WTC11 (cell line): ENCODE measurements around the gene FAM111A.

ENCODE experiments used
- FOXP1 ChIP-seq: sonication (generic); formaldehyde crosslinking; IDR thresholded peaks from 2 replicates; pipeline ENCODE4 v1.8.0; 2022; ENCODE audit warnings: missing genetic modification reagents, mild to moderate bottlenecking, moderate library complexity, borderline replicate concordance
- SP1 ChIP-seq: sonication (generic); formaldehyde crosslinking; conservative IDR thresholded peaks from 2 replicates; pipeline ENCODE4 v1.8.1; 2022; ENCODE audit warnings: missing genetic modification reagents
- TCF7 ChIP-seq: sonication (generic); formaldehyde crosslinking; IDR thresholded peaks from 2 replicates; pipeline ENCODE4 v1.8.0; 2022; ENCODE audit warnings: mild to moderate bottlenecking, low read depth, missing genetic modification reagents, moderate library complexity
- ZNF416 ChIP-seq: fragments of 250-450 bp; sonication (Bioruptor Pico); IDR thresholded peaks from 2 replicates; pipeline ENCODE4 v1.9.0; 2021; ENCODE audit warnings: mild to moderate bottlenecking, inconsistent platforms
- ZNF671 ChIP-seq: fragments of 250-450 bp; sonication (Bioruptor Pico); IDR thresholded peaks from 2 replicates; pipeline ENCODE4 v1.8.0; 2021; ENCODE audit warnings: mild to moderate bottlenecking
- TF ChIP-seq, protein P1 (sequence below): fragments of 200-600 bp; IDR thresholded peaks from 2 replicates; pipeline ENCODE4 v1.8.0; 2022; ENCODE audit warnings: antibody characterized with exemption
- TF ChIP-seq, protein P2 (sequence below): sonication (generic); formaldehyde crosslinking; conservative IDR thresholded peaks from 2 replicates; pipeline ENCODE4 v1.8.1; 2022; ENCODE audit warnings: mild to moderate bottlenecking, missing genetic modification reagents
- TF ChIP-seq, protein P3 (sequence below): sonication (generic); formaldehyde crosslinking; IDR thresholded peaks from 2 replicates; pipeline ENCODE4 v1.8.0; 2022; ENCODE audit warnings: mild to moderate bottlenecking, missing genetic modification reagents
- TF ChIP-seq, protein P4 (sequence below): sonication (generic); formaldehyde crosslinking; IDR thresholded peaks from 2 replicates; pipeline ENCODE4 v1.8.1; 2023; ENCODE audit warnings: mild to moderate bottlenecking, missing genetic modification reagents, moderate library complexity
- TF ChIP-seq, protein P5 (sequence below): sonication (generic); formaldehyde crosslinking; IDR thresholded peaks from 2 replicates; pipeline ENCODE4 v1.8.1; 2023; ENCODE audit warnings: mild to moderate bottlenecking, missing genetic modification reagents, borderline replicate concordance
- TF ChIP-seq, protein P6 (sequence below): sonication (generic); formaldehyde crosslinking; IDR thresholded peaks from 2 replicates; pipeline ENCODE4 v1.8.0; 2022; ENCODE audit warnings: mild to moderate bottlenecking, missing genetic modification reagents

DNA sequence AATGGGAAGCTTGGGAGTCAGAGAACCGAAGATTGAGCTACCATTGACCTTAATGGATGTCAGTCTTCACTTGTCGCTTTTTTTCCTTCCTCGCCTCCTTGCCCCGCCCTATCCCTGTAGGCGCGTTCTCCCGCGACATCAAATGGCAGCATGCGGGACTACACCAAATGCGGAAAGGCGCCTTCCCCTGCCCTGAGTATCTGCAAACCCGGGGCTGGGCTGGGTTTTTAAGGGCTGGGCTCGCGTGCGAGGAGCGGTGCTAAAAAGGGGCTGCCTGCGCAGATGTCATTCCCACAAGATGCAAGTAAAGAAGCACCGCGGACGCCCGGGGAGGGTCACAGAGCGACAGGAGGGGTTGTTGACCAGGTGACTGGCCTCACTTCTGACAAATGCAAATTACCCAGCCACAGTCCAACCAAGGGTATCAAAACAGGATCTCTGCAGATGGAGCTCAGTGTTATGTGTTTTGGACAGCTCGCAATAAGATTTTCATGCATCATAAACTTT is 40.3 kb upstream of the FAM111A start:
- TF ChIP-seq, protein P1, sequence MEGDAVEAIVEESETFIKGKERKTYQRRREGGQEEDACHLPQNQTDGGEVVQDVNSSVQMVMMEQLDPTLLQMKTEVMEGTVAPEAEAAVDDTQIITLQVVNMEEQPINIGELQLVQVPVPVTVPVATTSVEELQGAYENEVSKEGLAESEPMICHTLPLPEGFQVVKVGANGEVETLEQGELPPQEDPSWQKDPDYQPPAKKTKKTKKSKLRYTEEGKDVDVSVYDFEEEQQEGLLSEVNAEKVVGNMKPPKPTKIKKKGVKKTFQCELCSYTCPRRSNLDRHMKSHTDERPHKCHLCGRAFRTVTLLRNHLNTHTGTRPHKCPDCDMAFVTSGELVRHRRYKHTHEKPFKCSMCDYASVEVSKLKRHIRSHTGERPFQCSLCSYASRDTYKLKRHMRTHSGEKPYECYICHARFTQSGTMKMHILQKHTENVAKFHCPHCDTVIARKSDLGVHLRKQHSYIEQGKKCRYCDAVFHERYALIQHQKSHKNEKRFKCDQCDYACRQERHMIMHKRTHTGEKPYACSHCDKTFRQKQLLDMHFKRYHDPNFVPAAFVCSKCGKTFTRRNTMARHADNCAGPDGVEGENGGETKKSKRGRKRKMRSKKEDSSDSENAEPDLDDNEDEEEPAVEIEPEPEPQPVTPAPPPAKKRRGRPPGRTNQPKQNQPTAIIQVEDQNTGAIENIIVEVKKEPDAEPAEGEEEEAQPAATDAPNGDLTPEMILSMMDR = no peak
- TF ChIP-seq ZNF416 (CRISPR knock-in tag) = no peak
- TF ChIP-seq SP1 (CRISPR knock-in tag) = no peak
- TF ChIP-seq FOXP1 (CRISPR knock-in tag) = no peak
- no peak for TF ChIP-seq ZNF671 (CRISPR knock-in tag)
- TF ChIP-seq, protein P2, sequence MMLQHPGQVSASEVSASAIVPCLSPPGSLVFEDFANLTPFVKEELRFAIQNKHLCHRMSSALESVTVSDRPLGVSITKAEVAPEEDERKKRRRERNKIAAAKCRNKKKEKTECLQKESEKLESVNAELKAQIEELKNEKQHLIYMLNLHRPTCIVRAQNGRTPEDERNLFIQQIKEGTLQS = no peak
- TF ChIP-seq, protein P3, sequence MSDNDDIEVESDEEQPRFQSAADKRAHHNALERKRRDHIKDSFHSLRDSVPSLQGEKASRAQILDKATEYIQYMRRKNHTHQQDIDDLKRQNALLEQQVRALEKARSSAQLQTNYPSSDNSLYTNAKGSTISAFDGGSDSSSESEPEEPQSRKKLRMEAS (CRISPR knock-in tag) = peak; percentile 38; the same call in 1 of the 2 replicates
- no peak for TF ChIP-seq TCF7
- TF ChIP-seq, protein P4, sequence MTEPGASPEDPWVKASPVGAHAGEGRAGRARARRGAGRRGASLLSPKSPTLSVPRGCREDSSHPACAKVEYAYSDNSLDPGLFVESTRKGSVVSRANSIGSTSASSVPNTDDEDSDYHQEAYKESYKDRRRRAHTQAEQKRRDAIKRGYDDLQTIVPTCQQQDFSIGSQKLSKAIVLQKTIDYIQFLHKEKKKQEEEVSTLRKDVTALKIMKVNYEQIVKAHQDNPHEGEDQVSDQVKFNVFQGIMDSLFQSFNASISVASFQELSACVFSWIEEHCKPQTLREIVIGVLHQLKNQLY = no peak
- TF ChIP-seq, protein P5, sequence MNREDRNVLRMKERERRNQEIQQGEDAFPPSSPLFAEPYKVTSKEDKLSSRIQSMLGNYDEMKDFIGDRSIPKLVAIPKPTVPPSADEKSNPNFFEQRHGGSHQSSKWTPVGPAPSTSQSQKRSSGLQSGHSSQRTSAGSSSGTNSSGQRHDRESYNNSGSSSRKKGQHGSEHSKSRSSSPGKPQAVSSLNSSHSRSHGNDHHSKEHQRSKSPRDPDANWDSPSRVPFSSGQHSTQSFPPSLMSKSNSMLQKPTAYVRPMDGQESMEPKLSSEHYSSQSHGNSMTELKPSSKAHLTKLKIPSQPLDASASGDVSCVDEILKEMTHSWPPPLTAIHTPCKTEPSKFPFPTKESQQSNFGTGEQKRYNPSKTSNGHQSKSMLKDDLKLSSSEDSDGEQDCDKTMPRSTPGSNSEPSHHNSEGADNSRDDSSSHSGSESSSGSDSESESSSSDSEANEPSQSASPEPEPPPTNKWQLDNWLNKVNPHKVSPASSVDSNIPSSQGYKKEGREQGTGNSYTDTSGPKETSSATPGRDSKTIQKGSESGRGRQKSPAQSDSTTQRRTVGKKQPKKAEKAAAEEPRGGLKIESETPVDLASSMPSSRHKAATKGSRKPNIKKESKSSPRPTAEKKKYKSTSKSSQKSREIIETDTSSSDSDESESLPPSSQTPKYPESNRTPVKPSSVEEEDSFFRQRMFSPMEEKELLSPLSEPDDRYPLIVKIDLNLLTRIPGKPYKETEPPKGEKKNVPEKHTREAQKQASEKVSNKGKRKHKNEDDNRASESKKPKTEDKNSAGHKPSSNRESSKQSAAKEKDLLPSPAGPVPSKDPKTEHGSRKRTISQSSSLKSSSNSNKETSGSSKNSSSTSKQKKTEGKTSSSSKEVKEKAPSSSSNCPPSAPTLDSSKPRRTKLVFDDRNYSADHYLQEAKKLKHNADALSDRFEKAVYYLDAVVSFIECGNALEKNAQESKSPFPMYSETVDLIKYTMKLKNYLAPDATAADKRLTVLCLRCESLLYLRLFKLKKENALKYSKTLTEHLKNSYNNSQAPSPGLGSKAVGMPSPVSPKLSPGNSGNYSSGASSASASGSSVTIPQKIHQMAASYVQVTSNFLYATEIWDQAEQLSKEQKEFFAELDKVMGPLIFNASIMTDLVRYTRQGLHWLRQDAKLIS = no peak
- TF ChIP-seq, protein P6, sequence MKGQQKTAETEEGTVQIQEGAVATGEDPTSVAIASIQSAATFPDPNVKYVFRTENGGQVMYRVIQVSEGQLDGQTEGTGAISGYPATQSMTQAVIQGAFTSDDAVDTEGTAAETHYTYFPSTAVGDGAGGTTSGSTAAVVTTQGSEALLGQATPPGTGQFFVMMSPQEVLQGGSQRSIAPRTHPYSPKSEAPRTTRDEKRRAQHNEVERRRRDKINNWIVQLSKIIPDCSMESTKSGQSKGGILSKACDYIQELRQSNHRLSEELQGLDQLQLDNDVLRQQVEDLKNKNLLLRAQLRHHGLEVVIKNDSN (CRISPR knock-in tag) = no peak
